HG03139 (cell line): ENCODE data around the gene LPP.

ENCODE experiments used
- ATAC-seq: cut with Tn5 transposase; IDR thresholded peaks from one replicate; pipeline ENCODE4 v1.9.1; 2021; ENCODE audit not compliant: unreplicated experiment

Gene LPP

DNA sequence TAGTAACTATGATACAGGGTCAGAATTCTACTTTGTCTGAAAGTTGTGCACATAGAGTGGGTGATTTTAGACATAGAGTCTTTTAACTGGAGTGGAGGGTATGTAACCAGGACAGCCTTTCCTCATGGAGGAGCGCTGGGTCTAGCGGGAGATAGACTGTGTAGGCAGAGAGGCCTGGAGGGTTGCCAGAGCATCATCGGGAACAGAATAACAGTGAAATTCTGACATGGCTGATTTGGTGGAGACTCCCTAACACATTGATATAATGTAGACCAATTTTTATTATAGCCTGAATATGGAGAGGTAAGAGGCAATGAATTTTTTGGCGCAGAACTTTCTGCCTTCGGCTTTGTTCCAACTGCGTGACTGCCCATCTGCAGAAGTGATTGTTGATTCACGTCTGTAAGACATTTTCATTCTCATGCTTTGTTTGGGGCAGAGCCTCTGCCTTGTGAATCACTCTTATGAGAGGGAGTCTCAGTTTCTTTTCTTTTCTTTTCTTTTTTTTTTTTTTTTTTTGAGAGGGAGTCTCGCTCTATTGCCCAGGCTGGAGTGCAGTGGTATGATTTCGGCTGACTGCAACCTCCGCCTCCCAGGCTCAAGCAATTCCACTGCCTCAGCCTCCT is 16.0 kb downstream of the LPP start:
- no peak for ATAC-seq

DNA sequence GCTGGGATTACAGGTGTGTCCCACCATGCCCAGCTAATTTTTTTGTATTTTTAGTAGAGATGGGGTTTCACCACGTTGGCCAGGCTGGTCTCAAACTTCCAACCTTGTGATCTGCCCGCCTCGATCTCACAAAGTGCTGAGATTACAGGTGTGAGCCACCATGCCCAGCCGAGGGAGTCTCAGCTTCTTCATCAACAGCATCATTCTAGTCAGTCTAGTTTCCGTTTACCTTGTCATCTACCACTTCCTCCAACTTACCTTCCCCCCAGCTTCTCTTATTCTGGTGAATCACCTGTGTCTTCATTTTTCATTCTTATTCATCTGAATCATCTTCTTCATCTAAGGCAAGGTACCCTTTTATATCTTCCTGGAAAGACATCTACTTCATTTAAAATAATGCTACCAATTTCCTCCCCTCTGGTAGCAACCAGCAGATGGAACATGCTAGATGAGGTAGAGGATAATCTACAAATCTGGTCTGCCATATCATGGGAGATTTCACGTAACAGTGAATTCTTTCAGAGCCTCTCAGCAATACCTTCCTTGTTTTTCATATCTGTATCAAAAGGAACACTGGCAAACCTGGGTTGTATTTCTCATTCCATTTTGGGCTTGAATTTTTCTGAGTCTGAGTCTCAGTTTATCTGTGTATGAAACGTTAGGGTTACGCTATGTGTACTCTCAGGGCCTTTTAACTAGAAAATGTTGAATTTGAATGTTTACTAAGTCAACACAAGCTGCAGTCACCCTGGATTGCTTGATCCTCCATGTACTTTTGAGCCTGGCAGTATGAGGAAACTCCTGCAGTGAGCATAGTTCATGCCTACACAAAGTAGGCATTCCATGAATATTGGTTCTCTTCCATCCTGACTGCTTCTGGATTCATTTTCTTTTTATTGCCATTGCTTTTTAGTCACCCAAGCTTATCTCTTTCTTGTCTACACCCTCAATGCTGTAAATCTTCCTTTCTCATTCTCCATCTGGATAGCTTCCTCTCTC is 16.8 kb downstream of the LPP start:
- no peak for ATAC-seq

DNA sequence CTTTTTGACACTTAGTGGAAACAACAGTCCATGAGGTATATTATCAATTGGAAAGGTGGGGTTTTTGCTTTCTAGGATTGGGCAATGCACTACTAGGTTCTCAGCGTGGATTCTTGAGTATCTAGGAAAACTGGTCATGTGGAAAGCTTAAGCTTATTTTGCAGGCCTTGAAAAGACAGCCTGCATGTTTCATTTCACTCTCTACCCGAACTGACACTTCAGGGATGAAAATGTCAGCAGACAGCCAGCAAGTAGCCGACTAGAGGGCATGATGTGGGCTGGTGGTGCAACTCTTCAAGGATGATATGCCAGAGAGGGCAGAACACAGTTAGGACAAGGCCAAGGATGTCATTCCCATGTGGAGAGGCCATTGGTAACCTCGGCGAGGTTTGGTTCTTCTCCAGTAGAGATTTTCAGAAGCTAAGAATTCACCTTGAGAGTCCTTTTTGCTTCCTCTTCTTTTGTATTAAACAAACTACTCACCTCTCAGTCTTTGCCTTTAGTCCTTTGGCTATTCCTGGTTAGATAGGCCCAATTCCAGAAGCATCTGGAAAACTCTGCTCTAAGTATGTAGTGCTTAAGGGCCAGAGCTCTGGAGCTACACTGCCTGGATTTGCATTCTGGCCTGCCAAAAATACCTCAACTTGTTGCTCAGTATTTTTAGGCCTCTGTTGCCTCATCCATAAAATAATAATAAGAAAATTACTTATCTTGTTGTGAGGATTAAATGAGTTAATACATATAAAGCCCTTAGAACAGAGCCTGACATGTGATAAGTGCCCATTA is 17.9 kb downstream of the LPP start:
- ATAC-seq: no peak

DNA sequence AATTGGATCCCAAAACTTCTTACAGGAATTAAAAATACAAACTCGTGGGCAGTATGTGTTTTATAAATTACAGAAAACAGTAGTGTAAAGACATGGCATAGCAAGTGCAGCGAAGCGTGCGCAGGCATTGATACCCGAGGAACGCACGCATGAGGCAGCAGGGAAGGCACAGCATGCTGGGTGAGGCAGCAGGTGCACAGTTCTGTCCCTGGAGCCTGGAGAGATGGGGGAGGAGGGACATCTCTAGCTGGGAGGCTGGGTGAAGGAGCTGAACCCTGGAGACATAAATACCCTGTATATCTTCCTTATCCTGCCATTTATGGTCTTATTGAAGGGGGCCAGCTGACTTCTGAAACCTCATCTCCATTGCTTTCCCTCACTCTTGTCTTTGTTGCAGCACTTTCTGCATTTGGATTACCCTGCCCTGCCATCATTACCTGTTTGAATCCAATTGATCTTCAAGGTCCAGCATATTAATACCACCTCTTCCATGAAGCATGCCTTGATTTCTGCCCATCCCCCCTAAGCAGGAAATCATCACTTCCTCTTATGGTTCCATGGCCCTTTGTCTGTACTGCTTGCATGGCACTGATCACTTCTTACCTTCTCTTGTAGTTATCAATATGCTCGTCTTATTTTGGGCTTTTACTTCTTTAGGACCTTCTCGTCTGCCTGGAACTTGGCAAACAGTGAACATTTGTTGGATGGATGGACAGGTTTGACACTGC is 20.5 kb downstream of the LPP start:
- no peak for ATAC-seq

DNA sequence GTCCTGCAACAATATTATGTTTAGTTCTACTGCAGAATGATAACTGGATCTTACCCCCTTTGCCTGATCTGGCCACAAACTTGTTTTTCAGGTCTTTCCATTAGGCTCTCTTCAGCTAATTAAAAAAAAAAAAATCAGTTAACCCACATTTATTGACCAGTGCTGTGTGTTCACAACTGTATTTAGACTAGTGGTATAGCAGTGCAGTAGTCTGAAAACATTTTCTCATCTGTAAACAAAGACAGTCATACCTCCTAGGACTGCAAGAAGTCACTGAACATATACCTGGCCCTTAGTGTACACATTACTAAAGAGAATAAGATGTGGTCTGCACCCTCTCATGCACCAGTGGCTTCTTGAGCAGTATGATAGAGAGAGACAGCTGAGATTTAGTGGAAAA is 22.5 kb downstream of the LPP start:
- no peak for ATAC-seq

DNA sequence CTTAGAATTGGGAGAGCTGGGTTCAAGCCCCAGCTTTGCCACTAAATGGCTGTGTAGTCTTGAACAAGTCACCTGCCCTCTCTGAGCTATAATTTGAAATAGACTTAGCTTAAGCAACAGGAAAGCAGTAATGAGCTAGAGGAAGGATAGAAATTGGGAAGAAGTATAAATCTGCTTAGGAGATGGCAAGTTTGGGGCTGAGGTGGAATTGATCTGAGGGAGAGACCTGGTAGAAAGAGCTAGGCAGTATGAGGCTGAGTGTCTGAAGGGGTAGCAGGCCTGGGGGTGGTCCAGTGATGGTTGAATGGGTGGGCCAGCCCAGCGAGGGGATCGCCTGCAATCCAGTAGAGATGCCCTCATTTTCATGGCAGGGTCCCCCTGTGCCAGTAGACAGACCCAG is 22.9 kb downstream of the LPP start:
- no peak for ATAC-seq

DNA sequence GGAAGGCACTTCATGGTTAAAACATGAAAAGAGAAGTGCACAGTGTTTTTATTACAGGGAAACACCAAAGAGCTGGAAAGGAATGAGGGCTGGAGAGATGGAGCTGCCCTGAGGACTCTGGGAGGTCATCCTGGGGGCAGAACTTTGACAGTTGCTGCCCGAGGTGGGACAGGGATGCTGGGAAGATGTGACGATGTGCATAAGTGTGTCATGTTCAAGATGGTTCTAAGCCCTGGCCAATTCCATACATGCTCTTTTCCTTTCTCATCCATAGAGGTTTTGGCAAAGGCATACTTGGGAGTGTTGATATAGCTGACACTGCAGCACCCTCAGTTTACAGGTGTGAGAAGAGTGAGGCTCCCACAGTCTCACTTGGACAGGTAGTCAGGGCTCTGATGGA is 23.8 kb downstream of the LPP start:
- no peak for ATAC-seq

DNA sequence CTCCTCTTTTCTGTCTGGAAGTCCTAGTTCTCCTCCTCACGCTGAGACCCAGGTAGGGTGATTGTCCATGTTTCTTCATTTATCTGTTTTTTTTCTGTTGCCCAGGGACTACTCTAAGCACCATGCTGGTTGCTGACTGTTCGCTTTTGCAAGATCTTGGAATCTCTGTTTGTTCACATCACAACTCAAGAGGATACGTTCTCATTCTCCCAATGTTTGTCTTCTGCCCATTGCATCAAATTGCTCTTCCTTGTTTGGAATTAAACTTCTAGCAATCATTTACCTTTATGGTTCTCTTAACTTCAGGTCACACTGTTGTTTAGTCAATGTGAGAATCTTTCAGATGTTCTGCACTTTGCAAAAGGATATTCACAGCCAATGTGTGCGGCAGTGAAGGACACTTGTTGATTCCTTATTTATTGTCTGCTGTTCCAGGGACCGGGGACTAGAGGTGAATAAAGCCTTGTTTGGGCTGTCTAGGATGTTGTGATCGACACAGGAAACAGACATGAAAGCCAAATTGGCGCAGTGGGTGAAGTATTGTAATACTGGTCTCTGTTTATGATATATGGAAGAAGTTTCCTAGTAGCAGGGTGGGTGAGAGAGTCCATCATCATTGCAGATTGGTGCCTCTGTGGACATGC is 24.5 kb downstream of the LPP start:
- no peak for ATAC-seq

DNA sequence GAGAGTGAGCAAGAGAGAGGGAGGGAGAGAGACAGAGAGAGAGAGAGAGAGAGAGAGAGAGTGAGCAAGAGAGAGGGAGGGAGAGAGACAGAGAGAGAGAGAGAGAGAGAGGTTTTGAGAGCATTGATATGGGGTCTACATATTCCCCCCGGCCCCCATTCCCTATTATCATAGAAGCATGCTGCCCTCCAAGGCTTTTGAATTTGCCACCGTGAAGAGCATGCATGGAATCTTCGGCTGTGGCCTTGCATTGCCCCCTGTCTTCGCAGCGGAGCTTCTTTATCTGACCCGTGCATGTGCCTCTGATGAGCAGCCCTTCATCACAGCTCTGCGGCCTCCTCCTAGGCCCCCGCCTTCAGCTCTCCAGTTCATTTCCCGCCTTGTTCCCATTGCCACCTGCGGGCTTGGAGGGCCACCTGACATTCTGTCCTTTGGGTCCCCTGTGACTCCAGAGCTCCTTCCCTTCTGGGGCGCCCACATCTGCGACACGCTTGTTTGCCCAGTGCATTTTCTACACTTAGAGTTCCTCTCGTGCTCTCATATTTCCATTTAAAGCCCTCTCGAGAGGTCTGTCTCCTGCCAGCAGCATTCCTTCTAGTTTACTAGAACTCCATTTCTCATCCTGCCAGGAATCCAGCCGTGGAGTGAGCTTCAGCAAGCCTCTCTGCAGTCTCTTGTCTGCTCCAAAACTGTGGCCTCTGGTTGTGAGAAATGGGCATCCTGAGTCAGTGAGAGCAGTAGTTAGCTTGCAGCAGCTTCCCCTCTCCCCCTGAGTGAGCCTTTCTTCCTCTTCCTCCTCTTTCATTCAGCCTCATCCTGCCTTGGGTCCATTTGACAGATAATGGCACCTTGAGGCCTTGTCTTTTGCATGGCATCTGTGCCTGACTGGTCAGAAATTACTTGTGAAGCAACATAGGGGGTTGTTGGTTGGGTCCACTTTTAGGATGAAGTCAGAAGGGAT is 25.3 kb downstream of the LPP start:
- no peak for ATAC-seq

DNA sequence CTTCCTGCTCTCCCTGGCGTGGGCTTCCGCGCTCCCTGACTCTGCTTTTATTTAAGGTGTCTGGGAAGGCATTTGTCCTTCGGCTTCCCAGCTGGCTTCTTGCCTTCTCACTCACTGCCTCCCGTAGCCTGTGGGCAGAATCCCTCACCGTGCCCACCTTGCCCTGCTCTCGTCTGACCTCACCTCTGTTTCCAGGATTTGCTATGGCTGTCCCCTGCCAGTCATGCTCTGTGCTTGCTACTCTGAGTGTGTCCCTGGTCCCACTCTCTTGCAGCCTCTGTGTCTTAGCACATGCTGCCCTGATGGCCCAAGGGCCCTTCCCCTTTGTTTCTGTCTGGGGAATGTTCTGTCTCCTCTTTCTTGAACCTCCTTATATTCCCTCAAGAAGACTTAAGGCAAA is 26.2 kb downstream of the LPP start:
- no peak for ATAC-seq

DNA sequence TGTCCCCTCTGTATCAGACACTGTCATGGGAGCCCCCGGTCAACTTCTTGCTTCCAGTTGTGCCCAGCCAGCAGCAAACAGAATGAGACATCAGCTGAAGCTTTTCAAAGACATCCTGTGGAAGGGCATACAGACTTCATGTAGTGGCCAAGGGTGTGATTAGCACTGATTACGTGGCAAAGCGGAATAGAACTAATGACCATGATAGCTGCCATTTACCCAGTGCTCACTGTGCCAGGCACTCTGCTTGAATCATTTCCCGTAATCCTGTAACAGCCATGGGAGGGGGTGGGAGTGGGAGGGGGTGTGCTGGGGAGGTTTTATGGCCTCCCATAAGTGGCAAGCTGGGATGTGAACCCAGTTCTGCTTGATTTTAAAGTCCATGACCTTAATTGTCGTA is 29.5 kb downstream of the LPP start:
- ATAC-seq: no peak

DNA sequence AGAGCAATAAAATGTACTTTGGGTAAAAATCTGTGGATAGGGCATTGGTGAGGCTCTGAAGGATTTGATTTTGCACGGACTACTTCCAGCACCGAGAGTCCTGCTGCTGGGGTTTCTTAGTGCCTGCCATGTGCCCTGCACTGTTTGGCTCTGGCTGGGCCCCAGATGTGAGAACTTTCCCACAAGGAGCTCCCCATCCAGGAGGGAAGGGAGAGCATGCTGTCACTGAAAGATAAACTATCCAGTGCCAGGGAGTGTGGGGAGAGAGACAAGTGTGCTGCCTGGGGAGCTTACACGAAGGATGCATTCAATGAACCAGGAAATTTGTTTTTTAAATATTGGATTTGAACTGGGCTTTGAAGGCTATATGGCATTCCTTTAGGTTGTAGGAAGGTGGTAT is 30.2 kb downstream of the LPP start:
- no peak for ATAC-seq

DNA sequence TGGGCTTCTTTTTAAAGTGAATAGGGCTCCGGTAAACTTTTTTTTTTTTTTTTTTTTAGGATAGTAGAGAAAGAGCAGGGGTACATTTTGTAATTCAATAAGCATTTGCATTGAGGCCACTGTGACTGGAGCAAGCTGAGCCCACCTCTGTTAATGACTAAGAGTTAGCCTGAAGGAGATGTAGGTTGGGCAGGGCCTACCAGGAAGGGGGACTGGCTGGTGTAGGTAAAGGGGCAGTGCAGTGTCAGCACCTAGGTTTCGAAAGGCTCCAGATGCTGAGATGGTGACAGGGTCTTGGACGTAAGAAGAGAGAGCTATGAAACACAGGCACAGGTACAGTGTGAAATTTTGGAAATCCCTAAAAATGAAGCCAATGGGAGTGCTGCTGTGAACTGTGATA is 30.7 kb downstream of the LPP start:
- no peak for ATAC-seq

DNA sequence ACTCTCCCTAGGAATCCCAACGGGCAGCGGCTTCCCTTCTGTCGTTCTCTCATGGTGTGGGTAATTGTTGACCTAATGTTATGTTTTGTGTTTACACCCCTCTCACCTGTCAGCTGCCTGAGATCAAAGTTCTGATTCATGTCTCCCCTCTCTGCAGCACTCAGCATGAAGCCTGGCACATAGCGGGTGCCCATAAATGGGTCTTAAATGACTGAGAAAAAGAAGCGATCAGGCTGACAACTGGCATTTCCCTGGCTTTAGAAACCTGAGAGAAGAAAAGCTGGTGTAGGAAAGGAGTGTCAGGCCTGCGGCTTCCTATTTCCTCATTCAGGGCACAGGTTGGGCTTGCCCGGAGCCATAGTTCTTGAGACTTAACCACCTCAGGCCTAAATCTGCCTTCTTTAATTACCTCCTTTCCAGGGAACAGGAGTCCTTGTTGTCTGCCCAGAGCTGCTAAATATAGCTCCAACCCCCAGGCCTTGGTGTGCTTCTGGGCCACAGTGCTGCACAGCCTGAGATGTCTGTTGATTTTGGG is 31.8 kb downstream of the LPP start:
- ATAC-seq: no peak

DNA sequence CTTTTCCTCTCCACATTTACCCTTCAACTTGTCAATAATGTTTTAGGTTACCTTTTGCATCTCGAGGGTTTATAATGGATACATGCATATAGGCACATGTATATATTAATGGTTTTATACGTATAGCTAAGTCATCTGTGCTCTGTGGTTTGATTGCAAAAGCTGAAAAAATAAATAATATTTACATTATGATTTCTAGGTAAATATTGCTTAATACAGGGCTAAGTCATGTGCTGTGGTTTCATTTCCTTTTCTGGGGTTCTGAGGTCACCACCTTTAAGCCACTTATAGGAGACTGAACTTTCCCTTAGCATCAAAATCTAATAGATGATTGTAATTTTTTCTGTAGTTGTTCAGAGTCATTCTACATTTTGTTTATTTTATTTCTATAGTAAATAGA is 33.1 kb downstream of the LPP start:
- no peak for ATAC-seq

DNA sequence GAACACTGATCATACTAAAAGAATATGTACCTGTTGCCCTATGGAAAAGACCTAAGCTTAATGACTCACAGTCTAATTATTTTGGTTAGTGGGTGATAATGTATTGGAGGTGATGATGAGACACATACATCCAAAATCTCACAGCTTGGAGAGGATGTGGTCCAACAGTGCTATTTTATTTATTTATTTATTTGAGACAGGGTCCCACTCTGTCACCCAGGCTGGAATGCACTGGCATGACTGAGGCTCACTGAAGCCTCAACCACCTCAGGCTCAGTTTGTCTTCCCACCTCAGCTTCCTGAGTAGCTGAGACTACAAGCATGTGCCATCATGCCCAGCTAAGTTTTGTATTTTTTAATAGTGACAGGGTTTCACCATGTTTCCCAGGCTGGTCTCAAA is 35.0 kb downstream of the LPP start:
- no peak for ATAC-seq

DNA sequence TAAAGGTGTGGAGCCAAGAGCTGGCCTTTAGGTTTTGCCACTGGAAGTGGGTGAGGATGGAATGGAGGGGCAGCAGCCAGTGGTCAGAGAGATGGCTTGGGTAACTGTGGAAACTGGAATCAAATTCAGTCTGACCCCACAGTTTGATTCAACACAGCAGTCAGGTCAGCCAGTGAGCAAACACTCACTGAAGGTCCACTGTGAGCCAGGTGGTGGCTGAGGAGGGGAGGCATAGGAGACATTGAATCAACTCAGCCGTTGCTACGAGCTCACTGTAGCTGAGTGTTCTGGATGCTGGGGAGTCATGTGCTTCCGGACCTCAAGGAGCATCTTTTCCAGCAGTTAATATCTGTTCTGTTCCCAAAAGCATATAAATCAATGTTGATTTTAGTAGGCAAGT is 37.5 kb downstream of the LPP start:
- ATAC-seq: no peak

DNA sequence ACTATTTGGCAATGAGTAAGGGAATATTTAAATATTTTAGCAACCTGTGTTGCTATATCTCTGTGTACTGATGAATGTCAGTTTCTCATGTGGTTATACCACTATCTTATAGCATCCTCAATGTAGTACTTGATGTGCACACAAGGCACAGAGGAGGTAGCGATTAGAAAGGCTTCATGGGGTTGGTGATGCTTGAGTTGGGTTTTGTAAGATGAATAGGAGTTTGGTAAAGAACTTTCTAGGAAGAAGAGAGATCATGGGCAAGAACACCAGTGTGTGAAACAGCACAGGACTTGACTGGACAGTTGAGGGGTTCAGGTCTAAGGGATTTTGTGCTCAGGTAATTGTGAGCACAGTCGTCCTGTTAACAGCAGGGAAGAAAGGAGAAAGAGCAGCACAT is 38.1 kb downstream of the LPP start:
- no peak for ATAC-seq

DNA sequence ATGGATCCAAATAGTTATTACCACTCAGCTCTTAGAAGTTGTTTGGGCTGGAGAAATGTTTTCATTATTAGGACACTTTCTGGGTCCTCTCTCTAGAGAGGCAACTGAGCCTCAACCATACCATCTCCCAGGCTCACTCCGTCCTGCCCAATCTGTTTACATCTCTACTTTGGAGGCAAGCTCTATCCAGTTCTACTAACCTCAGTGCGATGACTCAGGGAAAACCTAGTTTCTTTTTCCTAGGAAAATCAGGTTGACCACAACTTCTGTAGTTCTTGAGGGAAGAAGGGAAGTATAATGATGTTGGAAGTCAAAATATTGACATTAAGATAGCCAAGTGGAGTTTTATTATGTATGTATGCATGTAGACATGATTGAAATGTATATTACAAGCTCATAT is 40.4 kb downstream of the LPP start:
- ATAC-seq: no peak
